ENCODE measurements around the gene PGLYRP1. TPM values are rescaled to one million over a fixed set of nuclear protein-coding genes. Genes with fewer than 3 reads are reported as not detected.

Gene PGLYRP1
- total RNA-seq, result not detected in 2 replicates

GRCh38 chr19:46022431-46023310 lies at the start of gene PGLYRP1:
TSS of gene PGLYRP1 (minus strand) at chr19:46023053. CDS start at chr19:46023021, 32 bp downstream.

DNA sequence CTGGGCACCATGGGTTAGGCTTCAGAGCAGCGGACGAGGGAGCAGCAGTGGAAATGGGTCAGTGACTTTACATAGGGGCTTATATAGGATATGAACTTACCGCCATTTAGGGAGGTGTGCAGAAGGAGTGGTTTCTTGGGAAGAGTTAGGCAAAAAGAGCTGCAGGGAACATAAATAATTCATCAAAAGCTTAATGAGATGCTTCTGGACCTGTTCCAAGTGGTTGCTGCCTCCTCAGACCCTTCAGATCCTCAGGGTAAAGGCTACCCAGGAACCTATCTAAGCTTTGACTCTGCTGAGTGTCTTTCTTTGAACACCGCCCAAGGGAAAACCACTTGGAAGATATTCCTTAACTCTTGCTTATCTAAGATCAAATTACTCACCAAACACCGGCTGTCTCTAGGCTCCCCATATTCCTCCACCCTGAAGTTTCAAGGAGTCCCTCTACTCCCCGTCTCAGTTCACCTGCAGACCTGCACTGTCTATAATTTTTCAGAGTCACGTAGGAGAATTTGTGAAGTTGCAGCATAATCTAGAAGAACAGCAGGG lies 18.2 kb upstream of the PGLYRP1 start, which contains the start of gene IGFL4:
TSS of gene IGFL4 (minus strand) at position 51 of the 549 bp plus-strand sequence. CDS start at position 11, 40 bp downstream.

DNA sequence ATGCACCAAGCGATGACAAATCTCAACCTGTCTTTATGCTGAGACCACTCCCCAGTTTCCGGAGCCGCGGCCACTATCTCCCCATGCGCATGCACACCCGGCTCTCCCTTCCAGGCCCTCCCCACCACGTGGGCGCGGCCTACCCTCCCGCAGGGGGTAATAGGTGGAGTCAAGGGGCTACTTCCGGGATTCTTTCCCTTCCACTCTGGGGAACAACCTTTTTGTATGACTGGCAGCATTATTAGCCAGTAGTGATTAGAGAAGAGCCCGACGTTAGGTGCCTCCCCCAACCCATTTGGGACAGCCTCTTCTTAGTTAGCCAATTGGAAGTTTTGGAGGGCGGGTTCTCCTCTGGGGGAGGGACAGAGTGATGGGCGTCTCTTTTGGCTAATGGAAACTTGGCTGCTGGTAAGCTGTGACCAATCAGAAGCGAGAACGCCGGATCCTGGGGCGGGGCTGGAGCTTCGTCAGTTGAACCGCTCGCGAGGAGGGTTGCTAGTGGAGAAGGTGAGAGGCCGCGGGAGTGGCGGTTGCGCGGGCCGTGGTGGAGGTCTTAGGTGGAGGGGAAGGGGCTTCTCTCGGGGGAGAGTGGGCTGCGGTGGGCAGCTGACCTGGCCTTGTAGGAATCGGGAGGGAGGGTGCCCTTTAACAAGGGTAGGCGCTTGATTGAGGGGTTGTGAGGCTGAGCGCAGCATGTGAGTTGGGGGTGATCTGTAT lies 27.7 kb downstream of the PGLYRP1 start, which contains the start of gene CCDC61:
TSS of gene CCDC61 (plus strand) at position 470 of the 717 bp plus-strand sequence. CDS start 7,552 bp downstream, outside the sequence.

GRCh38 chr19:45973553-45974338 lies 49.1 kb downstream of the PGLYRP1 start, which contains the start of gene NOVA2:
TSS of gene NOVA2 (minus strand) at chr19:45973865. CDS start at chr19:45973351, 514 bp downstream.

Other genes starting within 250 kb of the PGLYRP1 start
- 5.2 and 6.8 TPM in 2 replicates for gene DMPK, start 240.6 kb downstream of the PGLYRP1 start, total RNA-seq
- gene DMWD, start 230.2 kb downstream of the PGLYRP1 start, total RNA-seq, result 20.0 and 24.5 TPM in 2 replicates
- gene RSPH6A, start 207.7 kb downstream of the PGLYRP1 start, total RNA-seq, result not detected in 2 replicates
- 30.1 and 37.5 TPM in 2 replicates for gene SYMPK, start 159.9 kb downstream of the PGLYRP1 start, total RNA-seq
- not detected in 2 replicates for gene FOXA3, start 158.7 kb downstream of the PGLYRP1 start, total RNA-seq
- 25.5 and 28.0 TPM in 2 replicates for gene IRF2BP1, start 136.9 kb downstream of the PGLYRP1 start, total RNA-seq
- 1.2 and 3.2 TPM in 2 replicates for gene MYPOP, start 120.4 kb downstream of the PGLYRP1 start, total RNA-seq
- not detected in 2 replicates for gene NANOS2, start 108.3 kb downstream of the PGLYRP1 start, total RNA-seq
- not detected in 2 replicates for gene NOVA2, start 49.2 kb downstream of the PGLYRP1 start, total RNA-seq
- gene CCDC61, start 27.6 kb downstream of the PGLYRP1 start, total RNA-seq, result 12.4 and 14.6 TPM in 2 replicates
- gene IGFL4, start 17.9 kb upstream of the PGLYRP1 start, total RNA-seq, result not detected in 2 replicates
- gene IGFL3, start 101.6 kb upstream of the PGLYRP1 start, total RNA-seq, result 0.88 and 2.3 TPM in 2 replicates
- 16.6 and 20.1 TPM in 2 replicates for gene IGFL2, start 125.2 kb upstream of the PGLYRP1 start, total RNA-seq
- gene IGFL1, start 206.7 kb upstream of the PGLYRP1 start, total RNA-seq, result 0.37 and 0.85 TPM in 2 replicates

All from airway epithelial cell (primary cell).